Colonic mucosa (tissue), 4 donors: ENCODE data around the gene ATF5. TPM values are rescaled to one million over a fixed set of nuclear protein-coding genes. Genes with fewer than 3 reads are reported as not detected.

Experiments used
- DNase-seq: peaks from one replicate; pipeline ENCODE4 v3.0.0-alpha.2; 2020
- H3K27ac ChIP-seq: fragments of 200-600 bp; one replicate; pipeline ENCODE4 v1.8.0; 2021
- H3K27me3 ChIP-seq: fragments of 200-600 bp; one replicate; pipeline ENCODE4 v1.8.0; 2021
- H3K36me3 ChIP-seq: fragments of 200-600 bp; one replicate; pipeline ENCODE4 v1.8.0; 2021
- H3K4me1 ChIP-seq: fragments of 200-600 bp; one replicate; pipeline ENCODE4 v1.8.0; 2021; ENCODE audit warnings: mild to moderate bottlenecking
- H3K4me3 ChIP-seq: fragments of 200-600 bp; one replicate; pipeline ENCODE4 v1.8.0; 2021
- H3K9ac ChIP-seq, 2 donors: one replicate each; pipeline ENCODE4 v1.7.0; 2013; ENCODE audit warnings: control low read depth in 2 of 2, low read depth in 2 of 2, low read length in 2 of 2
- H3K9me3 ChIP-seq: fragments of 200-600 bp; one replicate; pipeline ENCODE4 v1.8.0; 2021
- CTCF ChIP-seq: fragments of 200-600 bp; IDR thresholded peaks from one replicate; pipeline ENCODE4 v1.8.0; 2022; ENCODE audit warnings: antibody characterized with exemption, mild to moderate bottlenecking
- intact Hi-C: fragments of 100-400 bp; cut with DNase I; formaldehyde crosslinking; loops from one replicate; pipeline ENCODE4 v1.14.1; 2022
- microRNA-seq: library from miRNA; unstranded; fragments of <30 nt; microRNA quantifications from one replicate; pipeline ENCODE4, GENCODE V29; 2019
- total RNA-seq, 2 donors: library from RNA; stranded (reverse); fragmentation: NEBNext Ultra II Directional in 1 of 2; extraction: Animal tissue kit (Norgen Biotek cat#: 25700) in 1 of 2; gene quantifications; one replicate each; pipeline ENCODE4 v1.2.1, GENCODE V29; 2021
- donor health status: healthy.
- donor health status: DM: no; HTN: no; CAD: no.
- donor health status: DM: no; HTN: no; CAD: no.

ATF5 gene
- total RNA-seq, 2 donors from 2014 or later = 16.7 to 24.7 TPM

- Histone ChIP-seq H3K27ac (no peak overlapping the region), H3K27me3 (no peaks in the 10 kb centered on the region)
These were observed 47.5 kb downstream of the ATF5 start for GRCh38 chr19:49976496-49976895.

GRCh38 chr19:49977076-49977475 lies 48.1 kb downstream of the ATF5 start:
- intact Hi-C loops = no loop called here
- DNase-seq = no peak
- H3K27ac ChIP-seq = no peak overlapping the region
- no peaks in the 10 kb centered on the region for H3K27me3 ChIP-seq
- H3K9ac ChIP-seq = no peak overlapping the region
- H3K36me3 ChIP-seq = no peaks in the 10 kb centered on the region
- no peaks in the 10 kb centered on the region for H3K4me1 ChIP-seq
- no peak overlapping the region for H3K4me3 ChIP-seq
- no peaks in the 10 kb centered on the region for H3K9me3 ChIP-seq
- TF ChIP-seq CTCF = no peak

More at GRCh38 chr19:49976496-49976895, 47.5 kb downstream of the ATF5 start:
- H3K9ac ChIP-seq = no peak overlapping the region
- no peak for DNase-seq
- TF ChIP-seq CTCF = no peak
- no peaks in the 10 kb centered on the region for H3K36me3 ChIP-seq
- intact Hi-C loops = no loop called here
- H3K9me3 ChIP-seq = no peaks in the 10 kb centered on the region
- no peaks in the 10 kb centered on the region for H3K4me1 ChIP-seq
- no peak overlapping the region for H3K4me3 ChIP-seq

GRCh38 chr19:49977881-49978280 lies 48.9 kb downstream of the ATF5 start:
- Histone ChIP-seq H3K27ac (no peak overlapping the region), H3K4me3 (no peak overlapping the region), H3K36me3 (no peaks in the 10 kb centered on the region), H3K9ac (no peak overlapping the region), H3K4me1 (no peaks in the 10 kb centered on the region), H3K9me3 (no peaks in the 10 kb centered on the region), H3K27me3 (no peaks in the 10 kb centered on the region)
- DNase-seq = no peak
- TF ChIP-seq CTCF = no peak
- intact Hi-C loops = no loop called here

GRCh38 chr19:49978324-49978723 lies 49.3 kb downstream of the ATF5 start:
- Histone ChIP-seq H3K4me3 (no peak overlapping the region), H3K36me3 (no peaks in the 10 kb centered on the region), H3K9ac (no peak overlapping the region), H3K9me3 (no peaks in the 10 kb centered on the region), H3K4me1 (no peaks in the 10 kb centered on the region), H3K27me3 (no peaks in the 10 kb centered on the region), H3K27ac (no peak overlapping the region)
- no peak for TF ChIP-seq CTCF
- no peak for DNase-seq
- intact Hi-C loops = no loop called here

GRCh38 chr19:49981603-49982593 lies 52.9 kb downstream of the ATF5 start:
- no peak for DNase-seq
- Histone ChIP-seq H3K9ac (no peak overlapping the region), H3K4me3 (no peak overlapping the region), H3K36me3 (no peaks in the 10 kb centered on the region), H3K27me3 (no peaks in the 10 kb centered on the region), H3K9me3 (no peaks in the 10 kb centered on the region), H3K27ac (no peak overlapping the region), H3K4me1 (no peaks in the 10 kb centered on the region)
- TF ChIP-seq CTCF = no peak
- intact Hi-C loops = no loop called here

Small RNAs within 50 kb of the gene (microRNA-seq; reads per million reads assigned to microRNA genes)
- not detected for gene MIR4750

Other genes starting within 250 kb of the ATF5 start
- gene ADM5, start 239.6 kb upstream of the ATF5 start, total RNA-seq = 1 to 10 TPM in 1 of 2 donors, under 1 TPM in 1; 0.24 to 2.0 TPM
- 1 to 10 TPM; 1.2 to 2.0 TPM for gene CPT1C, start 238.1 kb upstream of the ATF5 start, total RNA-seq
- gene TSKS, start 165.9 kb upstream of the ATF5 start, total RNA-seq = not detected
- gene AP2A1, start 162.2 kb upstream of the ATF5 start, total RNA-seq = 10 to 100 TPM; 80.0 to 92.1 TPM
- 10 to 100 TPM in 1 of 2 donors, 1 to 10 TPM in 1; 7.4 to 14.9 TPM for gene FUZ, start 115.9 kb upstream of the ATF5 start, total RNA-seq
- 10 to 100 TPM; 46.1 to 77.2 TPM for gene MED25, start 110.9 kb upstream of the ATF5 start, total RNA-seq
- gene PTOV1, start 78.0 kb upstream of the ATF5 start, total RNA-seq = 100 to 1,000 TPM; 109 to 128 TPM
- gene PNKP, start 61.6 kb upstream of the ATF5 start, total RNA-seq = 100 to 1,000 TPM in 1 of 2 donors, 10 to 100 TPM in 1; 53.7 to 137 TPM
- 10 to 100 TPM; 32.7 to 74.9 TPM for gene AKT1S1, start 51.9 kb upstream of the ATF5 start, total RNA-seq
- gene TBC1D17, start 51.5 kb upstream of the ATF5 start, total RNA-seq = 10 to 100 TPM; 29.4 to 33.7 TPM
- gene IL4I1, start 32.3 kb upstream of the ATF5 start, total RNA-seq = 1 to 10 TPM; 1.0 to 2.4 TPM
- gene NUP62, start 299 bp downstream of the ATF5 start, total RNA-seq = 10 to 100 TPM; 34.8 to 59.8 TPM
- under 1 TPM; 0.32 to 0.45 TPM for gene SIGLEC11, start 32.0 kb downstream of the ATF5 start, total RNA-seq
- gene VRK3, start 96.2 kb downstream of the ATF5 start, total RNA-seq = 10 to 100 TPM; 50.0 to 77.7 TPM
- 1 to 10 TPM; 5.9 to 7.6 TPM for gene ZNF473, start 96.8 kb downstream of the ATF5 start, total RNA-seq
- gene IZUMO2, start 234.1 kb downstream of the ATF5 start, total RNA-seq = under 1 TPM in 1 of 2 donors, not detected in 1; 0.49 TPM